A673 (cell line): ENCODE measurements around the gene ENOPH1.

ENCODE experiments used
- CTCF ChIP-seq: fragments of 300-800, 200-600 bp; sonication (generic); conservative IDR thresholded peaks from 2 replicates; pipeline ENCODE4 v1.5.1; 2017; ENCODE audit warnings: low read depth, mild to moderate bottlenecking, antibody characterized with exemption, low read length, moderate library complexity, mixed read lengths
- EZH2 ChIP-seq: fragments of 200-600 bp; sonication (generic); IDR thresholded peaks from 2 replicates; pipeline ENCODE4 v1.6.1; 2017; ENCODE audit warnings: borderline replicate concordance, low read depth, mild to moderate bottlenecking, mixed read lengths, antibody characterized with exemption, low read length; ENCODE audit not compliant: poor library complexity, severe bottlenecking

- TF ChIP-seq CTCF = no peak
- no peak for TF ChIP-seq EZH2
Observed at GRCh38 chr4:82458729-82459128, 28.3 kb downstream of the ENOPH1 start.
